ENCODE measurements around the gene AGMAT. TPM values are rescaled to one million over a fixed set of nuclear protein-coding genes. Genes with fewer than 3 reads are reported as not detected.

The AGMAT gene
- total and polyA plus RNA-seq, 9 of the 15 experiments (the other 6 are each of a cell fraction or from before 2014, with no cell fraction given) = not detected

GRCh38 chr1:15524021-15524282 lies 60.9 kb downstream of the AGMAT start, which contains the start of gene CASP9 (continued):
- TF ChIP-seq ZNF165 (CRISPR knock-in tag; IDR thresholded peaks at IDR 0.05; ENCODE audit: borderline replicate concordance) (no peak), FUS (optimal IDR thresholded peaks at IDR 0.05; ENCODE audit: low read depth, low read length) (no peak), TRIM25 (IDR thresholded peaks at IDR 0.05; ENCODE audit: borderline replicate concordance) (no peak), CREM (IDR thresholded peaks at IDR 0.05; ENCODE audit: low read depth) (no peak), RBFOX2 (IDR thresholded peaks at IDR 0.05; ENCODE audit: low read depth, low read length) (peak; percentile 83), GATAD2B (IDR thresholded peaks at IDR 0.05; ENCODE audit: borderline replicate concordance) (no peak), HMG20B (CRISPR knock-in tag; IDR thresholded peaks at IDR 0.05) (no peak), MEIS2 (IDR thresholded peaks at IDR 0.05; ENCODE audit: partially characterized antibody) (no peak), SAFB2 (IDR thresholded peaks at IDR 0.05; ENCODE audit: borderline replicate concordance, low read depth, low read length, severe bottlenecking) (no peak), NFXL1 (CRISPR knock-in tag; IDR thresholded peaks at IDR 0.05) (no peak), ZNF766 (CRISPR knock-in tag; conservative IDR thresholded peaks at IDR 0.05) (no peak), ZBTB26 (CRISPR knock-in tag; IDR thresholded peaks at IDR 0.05) (no peak), ZNF121 (CRISPR knock-in tag; conservative IDR thresholded peaks at IDR 0.05) (no peak), FOS (IDR thresholded peaks at IDR 0.05; ENCODE audit: extremely low read depth, insufficient read length) (no peak), FOXA1 (IDR thresholded peaks at IDR 0.05; ENCODE audit: borderline replicate concordance) (no peak), POLR2H (tag; IDR thresholded peaks at IDR 0.05; ENCODE audit: low read depth) (peak; percentile 75), ZNF830 (CRISPR knock-in tag; IDR thresholded peaks at IDR 0.05) (no peak), ATF4 (CRISPR knock-in tag; IDR thresholded peaks at IDR 0.05) (no peak), UBTF (IDR thresholded peaks at IDR 0.05; ENCODE audit: borderline replicate concordance in 1 of 2, low read depth in 2 of 2, low read length in 2 of 2) (no peak)
- TF ChIP-seq, protein P1, sequence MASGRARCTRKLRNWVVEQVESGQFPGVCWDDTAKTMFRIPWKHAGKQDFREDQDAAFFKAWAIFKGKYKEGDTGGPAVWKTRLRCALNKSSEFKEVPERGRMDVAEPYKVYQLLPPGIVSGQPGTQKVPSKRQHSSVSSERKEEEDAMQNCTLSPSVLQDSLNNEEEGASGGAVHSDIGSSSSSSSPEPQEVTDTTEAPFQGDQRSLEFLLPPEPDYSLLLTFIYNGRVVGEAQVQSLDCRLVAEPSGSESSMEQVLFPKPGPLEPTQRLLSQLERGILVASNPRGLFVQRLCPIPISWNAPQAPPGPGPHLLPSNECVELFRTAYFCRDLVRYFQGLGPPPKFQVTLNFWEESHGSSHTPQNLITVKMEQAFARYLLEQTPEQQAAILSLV (tag; IDR thresholded peaks at IDR 0.05) = no peak
- TF ChIP-seq, protein P2, sequence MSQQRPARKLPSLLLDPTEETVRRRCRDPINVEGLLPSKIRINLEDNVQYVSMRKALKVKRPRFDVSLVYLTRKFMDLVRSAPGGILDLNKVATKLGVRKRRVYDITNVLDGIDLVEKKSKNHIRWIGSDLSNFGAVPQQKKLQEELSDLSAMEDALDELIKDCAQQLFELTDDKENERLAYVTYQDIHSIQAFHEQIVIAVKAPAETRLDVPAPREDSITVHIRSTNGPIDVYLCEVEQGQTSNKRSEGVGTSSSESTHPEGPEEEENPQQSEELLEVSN (IDR thresholded peaks at IDR 0.05; ENCODE audit: borderline replicate concordance in 1 of 2, extremely low read depth in 1 of 2, insufficient read depth in 1 of 2, insufficient read length in 1 of 2, low read depth in 1 of 2, low read length in 1 of 2, poor library complexity in 1 of 2, severe bottlenecking in 1 of 2) = peak in 1 of 2 experiments; percentile 40

All from K562 (cell line).